OCI-LY7 (cell line): ENCODE data around the gene LRRC73. TPM values are rescaled to one million over a fixed set of nuclear protein-coding genes. Genes with fewer than 3 reads are reported as not detected.
A peak's percentile ranks its signal among the peaks of the same experiment; 100 is the strongest.
"Not testable (repeated sequence)": the region's sequence is repeated elsewhere in the genome, so short reads cannot be mapped to it uniquely, and the experiment has no call there.

Experiments
- BruUV-seq: library from RNA; stranded (reverse); fragments of 400-500 nt; replicated peaks from 2 replicates; lab custom pipeline; 2021; lab: Mats Ljungman, UMichigan
- CTCF ChIA-PET: fragments of 300-600 bp; sonication (Branson Sonifier 250); formaldehyde crosslinking; loops from one replicate; lab custom pipeline; 2022; ENCODE audit warnings: antibody characterized with exemption; ENCODE audit not compliant: unreplicated experiment; lab: Charles Lee
- POLR2A ChIA-PET: fragments of 300-600 bp; sonication (Branson Sonifier 250); formaldehyde crosslinking; loops from one replicate; lab custom pipeline; 2022; ENCODE audit warnings: antibody characterized with exemption; lab: Charles Lee
- DNase-seq: peaks from one replicate; pipeline ENCODE4 v3.0.0-alpha.2; 2015; ENCODE audit warnings: low spot score
- H2AFZ ChIP-seq: fragments of 200-600 bp; sonication (generic), shearing (Covaris generic); 2 replicates; pipeline ENCODE4 v1.6.1; 2014; ENCODE audit warnings: mild to moderate bottlenecking, antibody characterized with exemption, low read length, moderate library complexity
- H3K27ac ChIP-seq: fragments of 200-600 bp; sonication (generic); 2 replicates; pipeline ENCODE4 v1.5.1; 2014; ENCODE audit warnings: mixed run types, low read depth, mild to moderate bottlenecking, moderate library complexity, low read length, inconsistent platforms; ENCODE audit not compliant: poor library complexity, severe bottlenecking
- H3K36me3 ChIP-seq: fragments of 200-600 bp; sonication (generic); 2 replicates; pipeline ENCODE4 v1.6.1; 2014; ENCODE audit warnings: mild to moderate bottlenecking, antibody characterized with exemption, low read length, moderate library complexity, mixed read lengths; ENCODE audit not compliant: insufficient read depth
- H3K4me1 ChIP-seq: fragments of 200-600 bp; sonication (generic); 2 replicates; pipeline ENCODE4 v1.5.1; 2014; ENCODE audit warnings: mild to moderate bottlenecking, low read length; ENCODE audit not compliant: insufficient read depth, poor library complexity, severe bottlenecking
- H3K4me2 ChIP-seq: fragments of 200-600 bp; sonication (generic); 2 replicates; pipeline ENCODE4 v1.6.1; 2014; ENCODE audit warnings: mild to moderate bottlenecking, low read length
- H3K4me3 ChIP-seq: fragments of 200-600 bp; sonication (generic); 2 replicates; pipeline ENCODE4 v1.5.1; 2014; ENCODE audit warnings: mild to moderate bottlenecking, low read depth, low read length; ENCODE audit not compliant: poor library complexity, severe bottlenecking
- H3K79me2 ChIP-seq: fragments of 200-600 bp; sonication (generic); 2 replicates; pipeline ENCODE4 v1.6.1; 2016; ENCODE audit warnings: low read depth, mild to moderate bottlenecking, low read length, moderate library complexity, mixed read lengths; ENCODE audit not compliant: insufficient read depth
- H3K9me2 ChIP-seq: fragments of 200-600 bp; sonication (generic); 2 replicates; pipeline ENCODE4 v1.6.1; 2016; ENCODE audit warnings: mild to moderate bottlenecking, low read length, mixed read lengths; ENCODE audit not compliant: insufficient read depth
- H3K9me3 ChIP-seq: fragments of 200-600 bp; sonication (generic); 2 replicates; pipeline ENCODE4 v1.6.1; 2014; ENCODE audit warnings: mild to moderate bottlenecking, mixed run types, low read length, mixed read lengths
- H4K20me1 ChIP-seq: fragments of 200-600 bp; sonication (generic); 2 replicates; pipeline ENCODE4 v1.6.1; 2014; ENCODE audit warnings: mild to moderate bottlenecking, antibody characterized with exemption, low read length, moderate library complexity, mixed read lengths; ENCODE audit not compliant: insufficient read depth
- CTCF ChIP-seq: fragments of 200-600 bp; sonication (generic); conservative IDR thresholded peaks from 2 replicates; pipeline ENCODE4 v1.5.1; 2014; ENCODE audit warnings: mild to moderate bottlenecking, antibody characterized with exemption, low read length, moderate library complexity, mixed read lengths
- EZH2phosphoT487 ChIP-seq: fragments of 200-600 bp; sonication (generic); IDR thresholded peaks from 2 replicates; pipeline ENCODE4 v1.6.1; 2018; ENCODE audit warnings: low read depth, borderline replicate concordance, mild to moderate bottlenecking, mixed run types, antibody characterized with exemption, low read length, moderate library complexity, mixed read lengths
- intact Hi-C: fragments of 100-400 bp; cut with micrococcal nuclease; formaldehyde crosslinking; loops from one replicate; pipeline ENCODE4 v1.10.0; 2022; ENCODE audit not compliant: unreplicated experiment
- total RNA-seq, 2 experiments: library from RNA; depleted of rRNA in 1 of 2; stranded (reverse); fragments of >200 nt in 1 of 2; shearing (Covaris generic) in 1 of 2; gene quantifications; 2 replicates each; pipeline ENCODE4 v1.2.3, GENCODE V29; 2014 to 2022

The LRRC73 gene
- total RNA-seq, 2 experiments from 2014 or later, result 0.19 to 0.25 TPM

DNA sequence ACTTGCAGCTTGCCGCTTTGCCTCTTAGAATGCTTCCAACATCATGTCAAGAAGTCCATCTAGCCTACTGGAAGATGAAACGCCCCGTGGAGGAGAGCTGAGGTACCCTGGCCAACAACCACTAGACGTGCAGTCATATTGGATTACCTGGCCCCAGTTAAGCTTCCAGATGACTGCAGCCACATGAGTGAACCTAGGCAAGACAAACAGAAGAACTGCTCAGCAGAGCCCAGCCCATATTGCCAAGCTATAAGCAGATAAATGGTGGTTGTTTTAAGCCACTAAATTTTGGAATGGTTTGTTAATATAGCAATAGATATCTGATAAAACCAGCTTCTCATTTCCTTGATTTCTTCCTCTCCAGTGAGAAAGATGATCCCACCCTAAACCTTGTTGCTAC lies 50.1 kb downstream of the LRRC73 start:
- no peak overlapping the region for H3K4me3 ChIP-seq
- no TSS peak for BruUV-seq
- POLR2A ChIA-PET, result interaction anchor here (0.6 to 0.8 kb wide), 3 partner anchors 11 to 137 kb away, joined by 3 to 6 read pairs (median 5); no protein-coding TSS in a partner anchor

GRCh38 chr6:43459535-43459934 lies 50.6 kb downstream of the LRRC73 start:
- Histone ChIP-seq H2AFZ (no peak overlapping the region), H3K4me1 (no peaks in the 10 kb centered on the region), H3K9me3 (no peaks in the 10 kb centered on the region), H3K27ac (no peak overlapping the region), H3K4me2 (no peak overlapping the region), H3K79me2 (no peaks in the 10 kb centered on the region), H3K4me3 (no peak overlapping the region), H3K9me2 (no peaks in the 10 kb centered on the region), H4K20me1 (no peaks in the 10 kb centered on the region), H3K36me3 (no peaks in the 10 kb centered on the region)
- ChIA-PET CTCF (no interaction called here), POLR2A (interaction anchor here (0.6 to 0.8 kb wide), 3 partner anchors 12 to 137 kb away, joined by 3 to 6 read pairs (median 5); no protein-coding TSS in a partner anchor)
- DNase-seq, result no peak
- TF ChIP-seq CTCF (peak; percentile 55; the same call in 1 of the 2 replicates), EZH2phosphoT487 (no peak)
- no TSS peak for BruUV-seq
- intact Hi-C loops, result no loop called here

More for the DNA sequence above, 50.1 kb downstream of the LRRC73 start:
- H3K36me3 ChIP-seq, result no peaks in the 10 kb centered on the region
- no peaks in the 10 kb centered on the region for H3K9me2 ChIP-seq
- no peak overlapping the region for H3K27ac ChIP-seq
- no peaks in the 10 kb centered on the region for H3K4me1 ChIP-seq
- DNase-seq, result no peak
- H3K79me2 ChIP-seq, result no peaks in the 10 kb centered on the region
- H3K4me2 ChIP-seq, result no peak overlapping the region
- H3K9me3 ChIP-seq, result no peaks in the 10 kb centered on the region
- intact Hi-C loops, result no loop called here
- no peaks in the 10 kb centered on the region for H4K20me1 ChIP-seq
- CTCF ChIA-PET, result no interaction called here
- TF ChIP-seq EZH2phosphoT487, result no peak
- no peak for TF ChIP-seq CTCF
- H2AFZ ChIP-seq, result no peak overlapping the region

GRCh38 chr6:43458154-43458553 lies 52.0 kb downstream of the LRRC73 start:
- H3K27ac ChIP-seq, H3K79me2 ChIP-seq, H3K9me2 ChIP-seq, intact Hi-C loops, DNase-seq, H3K4me2 ChIP-seq, H2AFZ ChIP-seq, CTCF ChIA-PET, H3K4me3 ChIP-seq, H3K9me3 ChIP-seq, H3K36me3 ChIP-seq, BruUV-seq, H4K20me1 ChIP-seq, H3K4me1 ChIP-seq: not testable (repeated sequence)
- POLR2A ChIA-PET, result interaction anchor here (1.0 kb wide), 1 partner anchor 443 kb away, joined by 3 read pairs; no protein-coding TSS in a partner anchor
